GM23338 (cell line): ENCODE results near the gene SCN9A. TPM values are rescaled to one million over a fixed set of nuclear protein-coding genes. Genes with fewer than 3 reads are reported as not detected.

Experiments used
- ATAC-seq: fragments of 200-7000 bp; cut with Tn5 transposase; 3 replicates; pipeline ENCODE4 v1.9.1; 2020
- DNase-seq: peaks from one replicate; pipeline ENCODE4 v3.0.0-alpha.2; 2015; ENCODE audit warnings: low spot score
- H2AFZ ChIP-seq: fragments of 200-600 bp; sonication (generic); 2 replicates; pipeline ENCODE4 v1.8.0; 2016; ENCODE audit warnings: antibody characterized with exemption, mild to moderate bottlenecking, moderate library complexity
- H3F3A ChIP-seq: fragments of 200-600 bp; sonication (generic); replicated peaks from 2 replicates; pipeline ENCODE4 v1.8.0; 2017; ENCODE audit warnings: antibody characterized with exemption, mixed run types, low read depth
- H3K27ac ChIP-seq: fragments of 200-600 bp; sonication (generic); 2 replicates; pipeline ENCODE4 v1.6.1; 2016; ENCODE audit warnings: low read depth
- H3K27me3 ChIP-seq: fragments of 200-600 bp; sonication (generic); 2 replicates; pipeline ENCODE4 v1.8.0; 2016; ENCODE audit warnings: mild to moderate bottlenecking, mixed run types, moderate library complexity; ENCODE audit not compliant: insufficient read depth
- H3K36me3 ChIP-seq: fragments of 200-600 bp; sonication (generic); 2 replicates; pipeline ENCODE4 v1.8.0; 2016; ENCODE audit warnings: mild to moderate bottlenecking; ENCODE audit not compliant: insufficient read depth
- H3K4me1 ChIP-seq: fragments of 200-600 bp; sonication (generic); 2 replicates; pipeline ENCODE4 v1.8.0; 2016; ENCODE audit warnings: mild to moderate bottlenecking, moderate library complexity; ENCODE audit not compliant: insufficient read depth
- H3K4me2 ChIP-seq: fragments of 200-600 bp; sonication (generic); 2 replicates; pipeline ENCODE4 v1.7.1; 2017; ENCODE audit warnings: mixed run types
- H3K4me3 ChIP-seq: fragments of 200-600 bp; sonication (generic); 2 replicates; pipeline ENCODE4 v1.6.1; 2016; ENCODE audit warnings: mixed run types
- H3K79me2 ChIP-seq: fragments of 200-600 bp; sonication (generic); replicated peaks from 2 replicates; pipeline ENCODE4 v1.8.0; 2017; ENCODE audit warnings: mild to moderate bottlenecking; ENCODE audit not compliant: insufficient read depth
- H3K9me2 ChIP-seq: fragments of 200-600 bp; sonication (generic); 2 replicates; pipeline ENCODE4 v1.8.0; 2017; ENCODE audit not compliant: insufficient read depth
- H4K20me1 ChIP-seq: fragments of 200-600 bp; sonication (generic); replicated peaks from 2 replicates; pipeline ENCODE4 v1.8.0; 2017; ENCODE audit warnings: mild to moderate bottlenecking; ENCODE audit not compliant: insufficient read depth
- H3K27ac Mint-ChIP-seq: 2 replicates; pipeline ENCODE4 v1.8.0; 2020; ENCODE audit warnings: inconsistent platforms, mild to moderate bottlenecking, moderate library complexity, mixed read lengths
- H3K27me3 Mint-ChIP-seq: 3 replicates; pipeline ENCODE4 v1.8.0; 2022; ENCODE audit warnings: low read depth, mild to moderate bottlenecking, moderate library complexity, mixed read lengths, inconsistent platforms; ENCODE audit not compliant: insufficient read depth, poor library complexity
- H3K36me3 Mint-ChIP-seq: 3 replicates; pipeline ENCODE4 v1.8.0; 2021; ENCODE audit warnings: low read depth, mild to moderate bottlenecking, inconsistent platforms, moderate library complexity, mixed read lengths
- H3K4me1 Mint-ChIP-seq: 3 replicates; pipeline ENCODE4 v1.8.0; 2020; ENCODE audit warnings: mild to moderate bottlenecking, inconsistent platforms, mixed read lengths
- H3K4me3 Mint-ChIP-seq: 3 replicates; pipeline ENCODE4 v1.8.0; 2021; ENCODE audit warnings: moderate library complexity, mild to moderate bottlenecking, inconsistent platforms, mixed read lengths
- H3K9me3 Mint-ChIP-seq: 3 replicates; pipeline ENCODE4 v1.8.0; 2020; ENCODE audit warnings: moderate library complexity, mild to moderate bottlenecking, inconsistent platforms, mixed read lengths
- CREB1 ChIP-seq: fragments of 250-450 bp; sonication (Bioruptor Pico); IDR thresholded peaks from 2 replicates; pipeline ENCODE4 v1.5.0; 2020; ENCODE audit warnings: low read depth, mild to moderate bottlenecking, moderate library complexity
- CTCF ChIP-seq, 2 experiments: fragments of 200-600 bp in 1 of 2; sonication (generic) in 1 of 2; conservative IDR thresholded peaks; 2 replicates each; pipeline versions ENCODE4 v1.5.1 to v1.6.1; 2016 to 2017; ENCODE audit warnings: antibody characterized with exemption in 2 of 2, low read depth in 2 of 2, mild to moderate bottlenecking in 2 of 2, moderate library complexity in 1 of 2
- ETS1 ChIP-seq: IDR thresholded peaks from 2 replicates; pipeline ENCODE4 v1.6.1; 2016; ENCODE audit warnings: antibody characterized with exemption
- EZH2 ChIP-seq: fragments of 200-600 bp; sonication (generic); IDR thresholded peaks from one replicate; pipeline ENCODE4 v1.8.0; 2017; ENCODE audit warnings: antibody characterized with exemption, mild to moderate bottlenecking, low read depth; ENCODE audit not compliant: unreplicated experiment
- EZH2phosphoT487 ChIP-seq: fragments of 200-600 bp; sonication (generic); IDR thresholded peaks from one replicate; pipeline ENCODE4 v1.8.1; 2018; ENCODE audit warnings: antibody characterized with exemption; ENCODE audit not compliant: unreplicated experiment
- JUNB ChIP-seq: IDR thresholded peaks from one replicate; pipeline ENCODE4 v1.6.1; 2016; ENCODE audit warnings: antibody characterized with exemption; ENCODE audit not compliant: unreplicated experiment
- NANOG ChIP-seq: IDR thresholded peaks from 2 replicates; pipeline ENCODE4 v1.6.1; 2016; ENCODE audit warnings: antibody characterized with exemption, borderline replicate concordance
- POLR2AphosphoS5 ChIP-seq: IDR thresholded peaks from 2 replicates; pipeline ENCODE4 v1.6.1; 2016; ENCODE audit warnings: antibody characterized with exemption, low read depth
- REST ChIP-seq: IDR thresholded peaks from one replicate; pipeline ENCODE4 v1.6.1; 2018; ENCODE audit warnings: antibody characterized with exemption; ENCODE audit not compliant: unreplicated experiment
- STAT1 ChIP-seq: IDR thresholded peaks from one replicate; pipeline ENCODE4 v1.6.1; 2016; ENCODE audit warnings: antibody characterized with exemption; ENCODE audit not compliant: unreplicated experiment
- ZNF114 ChIP-seq: fragments of 250-450 bp; sonication (Bioruptor Pico); IDR thresholded peaks from 2 replicates; pipeline ENCODE4 v1.5.0; 2020; ENCODE audit warnings: mild to moderate bottlenecking, moderate library complexity
- ZNF331 ChIP-seq: fragments of 250-450 bp; sonication (Bioruptor Pico); IDR thresholded peaks from 2 replicates; pipeline ENCODE4 v1.5.0; 2020; ENCODE audit warnings: low read depth, mild to moderate bottlenecking, moderate library complexity
- ZNF462 ChIP-seq: fragments of 250-450 bp; sonication (Bioruptor Pico); IDR thresholded peaks from 2 replicates; pipeline ENCODE4 v1.5.0; 2020; ENCODE audit warnings: mild to moderate bottlenecking, moderate library complexity
- polyA plus RNA-seq: library from polyadenylated mRNA; unstranded; fragments of >200 nt; fragmentation: Nextera tagmentation; extraction: Ambion mirVana; gene quantifications from 2 replicates; pipeline ENCODE4 v1.2.1, GENCODE V29; 2016
- total RNA-seq: library from RNA; depleted of rRNA; stranded (reverse); fragments of >200 nt; shearing (Covaris generic); gene quantifications from 2 replicates; pipeline ENCODE4 v1.2.3, GENCODE V29; 2014

The SCN9A gene
- total and polyA plus RNA-seq, 2 experiments from 2014 or later: 8.8 to 9.5 TPM

- TF ChIP-seq NANOG: no peak
- no peak for TF ChIP-seq ZNF331 (CRISPR knock-in tag)
- TF ChIP-seq CTCF (conservative IDR thresholded peaks at IDR 0.05; ENCODE audit: low read depth in 2 of 2): no peak
- no peak for TF ChIP-seq EZH2phosphoT487
- TF ChIP-seq CREB1 (CRISPR knock-in tag): no peak
- TF ChIP-seq ETS1: no peak
- TF ChIP-seq ZNF114 (CRISPR knock-in tag): no peak
- no peak for TF ChIP-seq ZNF462
- TF ChIP-seq REST: no peak
- TF ChIP-seq EZH2: no peak
- no peak for TF ChIP-seq JUNB
- no peak for TF ChIP-seq STAT1
- TF ChIP-seq POLR2AphosphoS5: no peak
- no peak overlapping the region for H3K4me3 Mint-ChIP-seq
- H3K36me3 Mint-ChIP-seq: no peaks in the 10 kb centered on the region
- H3K4me1 Mint-ChIP-seq: peaks cover 9% of the 10 kb centered on the region
- Histone ChIP-seq H2AFZ (no peak overlapping the region), H3K4me1 (peaks cover 4% of the 10 kb centered on the region; the same call in 1 of the 2 replicates), H3F3A (no peaks in the 10 kb centered on the region), H3K4me3 (no peak overlapping the region), H3K27ac (no peak overlapping the region), H3K4me2 (no peak overlapping the region), H3K79me2 (no peaks in the 10 kb centered on the region), H3K9me2 (no peaks in the 10 kb centered on the region), H3K36me3 (no peaks in the 10 kb centered on the region), H3K27me3 (no peaks in the 10 kb centered on the region), H4K20me1 (no peaks in the 10 kb centered on the region)
- ATAC-seq (no peak), DNase-seq (no peak)
- H3K27me3 Mint-ChIP-seq: no peaks in the 10 kb centered on the region
- no peaks in the 10 kb centered on the region for H3K9me3 Mint-ChIP-seq
- peak overlapping the region; percentile 15; the same call in 1 of the 2 replicates for H3K27ac Mint-ChIP-seq
Measured at GRCh38 chr2:166364476-166365161, 11.1 kb downstream of the SCN9A start.
